ENCODE results near the gene DIP2C. TPM values are rescaled to one million over a fixed set of nuclear protein-coding genes. Genes with fewer than 3 reads are reported as not detected.

The DIP2C gene
- total RNA-seq, 1 experiment from 2014 or later: 11.0 TPM

GRCh38 chr10:273088-273487, 416.4 kb downstream of the DIP2C start:
- TF ChIP-seq USF1 (CRISPR knock-in tag; IDR thresholded peaks at IDR 0.05): no peak
- no peak for TF ChIP-seq GABPB1 (CRISPR knock-in tag; IDR thresholded peaks at IDR 0.05)
- TF ChIP-seq ZNF138 (CRISPR knock-in tag; conservative IDR thresholded peaks at IDR 0.05): no peak
- no peak for TF ChIP-seq ZNF317 (CRISPR knock-in tag; IDR thresholded peaks at IDR 0.05; ENCODE audit: borderline replicate concordance, low read depth)
- TF ChIP-seq GTF2I (CRISPR knock-in tag; conservative IDR thresholded peaks at IDR 0.05): no peak
- TF ChIP-seq CTCF (IDR thresholded peaks at IDR 0.05): no peak
- TF ChIP-seq TCF7 (CRISPR knock-in tag; IDR thresholded peaks at IDR 0.05; ENCODE audit: low read depth): no peak
- TF ChIP-seq NR3C1 (CRISPR knock-in tag; conservative IDR thresholded peaks at IDR 0.05; ENCODE audit: low read depth): no peak
- TF ChIP-seq ERG (CRISPR knock-in tag; IDR thresholded peaks at IDR 0.05): no peak
- no peak for TF ChIP-seq TP53 (CRISPR knock-in tag; IDR thresholded peaks at IDR 0.05)
- TF ChIP-seq PRRX2 (CRISPR knock-in tag; IDR thresholded peaks at IDR 0.05): no peak
- no peak for TF ChIP-seq FOXK1 (CRISPR knock-in tag; IDR thresholded peaks at IDR 0.05)
- H3K4me3 Mint-ChIP-seq: no peak overlapping the region
- ChIA-PET CTCF (no interaction called here), POLR2A (no interaction called here)
- ATAC-seq (no peak), DNase-seq (ENCODE audit: low spot score) (no peak)
- no peaks in the 10 kb centered on the region for H3K36me3 Mint-ChIP-seq
- peaks cover 17% of the 10 kb centered on the region for H3K4me1 Mint-ChIP-seq
- no peaks in the 10 kb centered on the region for H3K27me3 Mint-ChIP-seq (ENCODE audit: low read depth)
- H3K9me3 Mint-ChIP-seq: no peaks in the 10 kb centered on the region
- H3K27ac Mint-ChIP-seq: no peak overlapping the region

- ChIA-PET POLR2A (no interaction called here), CTCF (no interaction called here)
- Mint-ChIP-seq H3K4me1 (peaks cover 22% of the 10 kb centered on the region), H3K4me3 (no peak overlapping the region), H3K9me3 (no peaks in the 10 kb centered on the region), H3K36me3 (no peaks in the 10 kb centered on the region), H3K27ac (no peak overlapping the region), H3K27me3 (ENCODE audit: low read depth) (no peaks in the 10 kb centered on the region)
- DNase-seq (ENCODE audit: low spot score) (no peak), ATAC-seq (no peak)
- no peak for TF ChIP-seq EMX1 (CRISPR knock-in tag; IDR thresholded peaks at IDR 0.05)
- TF ChIP-seq AR (CRISPR knock-in tag; IDR thresholded peaks at IDR 0.05): no peak
- no peak for TF ChIP-seq ZNF281 (CRISPR knock-in tag; IDR thresholded peaks at IDR 0.05)
- TF ChIP-seq SP1 (CRISPR knock-in tag; conservative IDR thresholded peaks at IDR 0.05): no peak
- no peak for TF ChIP-seq TEAD1 (CRISPR knock-in tag; IDR thresholded peaks at IDR 0.05)
- no peak for TF ChIP-seq E2F5 (CRISPR knock-in tag; IDR thresholded peaks at IDR 0.05)
- no peak for TF ChIP-seq ZBTB43 (CRISPR knock-in tag; IDR thresholded peaks at IDR 0.05)
- TF ChIP-seq ZBTB21 (CRISPR knock-in tag; IDR thresholded peaks at IDR 0.05; ENCODE audit: borderline replicate concordance): no peak
- no peak for TF ChIP-seq ZNF396 (CRISPR knock-in tag; IDR thresholded peaks at IDR 0.05; ENCODE audit: borderline replicate concordance)
- TF ChIP-seq NR1H2 (CRISPR knock-in tag; IDR thresholded peaks at IDR 0.05): no peak
- TF ChIP-seq ZNF263 (CRISPR knock-in tag; IDR thresholded peaks at IDR 0.05; ENCODE audit: low read depth): no peak
- no peak for TF ChIP-seq NFATC4 (CRISPR knock-in tag; IDR thresholded peaks at IDR 0.05)
- TF ChIP-seq SMAD3 (CRISPR knock-in tag; IDR thresholded peaks at IDR 0.05; ENCODE audit: borderline replicate concordance): no peak
- TF ChIP-seq ZNF219 (CRISPR knock-in tag; IDR thresholded peaks at IDR 0.05; ENCODE audit: borderline replicate concordance): no peak
Observed at GRCh38 chr10:271722-272121, 417.7 kb downstream of the DIP2C start.

Measured in WTC11 (cell line).